Panc1 (cell line): ENCODE measurements around the gene RAB33A. TPM values are rescaled to one million over a fixed set of nuclear protein-coding genes. Genes with fewer than 3 reads are reported as not detected.

ENCODE experiments used
- ATAC-seq: fragments of 200-7000 bp; cut with Tn5 transposase; 2 replicates; pipeline ENCODE4 v1.9.1; 2020; ENCODE audit warnings: mild to moderate bottlenecking, moderate library complexity
- BruUV-seq: library from RNA; stranded (reverse); fragments of 400-500 nt; replicated peaks from 2 replicates; lab custom pipeline; 2021; lab: Mats Ljungman, UMichigan
- CTCF ChIA-PET: fragments of 300-600 bp; sonication (Branson Sonifier 250); formaldehyde crosslinking; loops from one replicate; lab custom pipeline; 2022; ENCODE audit warnings: antibody characterized with exemption; lab: Charles Lee
- POLR2A ChIA-PET: fragments of 300-600 bp; sonication (Branson Sonifier 250); formaldehyde crosslinking; loops from one replicate; lab custom pipeline; 2022; ENCODE audit warnings: antibody characterized with exemption; lab: Charles Lee
- DNase-seq: peaks from one replicate; pipeline ENCODE4 v3.0.0-alpha.2; 2010; ENCODE audit warnings: low read depth, low spot score
- H3K27ac ChIP-seq: 2 replicates; pipeline ENCODE4 v1.5.1; 2011; ENCODE audit warnings: mild to moderate bottlenecking, low read length, inconsistent platforms
- H3K27me3 ChIP-seq: fragments of 200-500 bp; sonication (Bioruptor generic); 2 replicates; pipeline ENCODE4 v1.6.0; 2014; ENCODE audit warnings: low read length, inconsistent platforms; ENCODE audit not compliant: control insufficient read depth, insufficient read depth
- H3K36me3 ChIP-seq: fragments of 200-500 bp; sonication (Bioruptor generic); 2 replicates; pipeline ENCODE4 v1.5.1; 2014; ENCODE audit warnings: inconsistent platforms, mild to moderate bottlenecking, low read length, moderate library complexity; ENCODE audit not compliant: control insufficient read depth, insufficient read depth
- H3K4me1 ChIP-seq: 2 replicates; pipeline ENCODE4 v1.5.1; 2011; ENCODE audit warnings: inconsistent platforms, mild to moderate bottlenecking, low read length, moderate library complexity; ENCODE audit not compliant: control insufficient read depth, insufficient read depth
- H3K4me3 ChIP-seq, 2 experiments: 2 replicates each; pipeline ENCODE4 v1.5.1; 2011 to 2012; ENCODE audit warnings: low read depth in 2 of 2, low read length in 2 of 2, mild to moderate bottlenecking in 2 of 2, inconsistent platforms in 1 of 2, moderate library complexity in 1 of 2
- H3K9me3 ChIP-seq: fragments of 200-500 bp; sonication (Bioruptor generic); 2 replicates; pipeline ENCODE4 v1.5.1; 2014; ENCODE audit warnings: low read depth, mild to moderate bottlenecking, inconsistent platforms, low read length, moderate library complexity; ENCODE audit not compliant: control insufficient read depth, insufficient read depth
- CTCF ChIP-seq: fragments of 450-650 bp; IDR thresholded peaks from 2 replicates; pipeline ENCODE4 v1.5.1; 2017; ENCODE audit warnings: mild to moderate bottlenecking
- POLR2AphosphoS5 ChIP-seq: IDR thresholded peaks from 2 replicates; pipeline ENCODE4 v1.6.1; 2012; ENCODE audit warnings: mild to moderate bottlenecking, low read depth, low read length, moderate library complexity
- REST ChIP-seq, 2 experiments: IDR thresholded peaks; 2 replicates each; pipeline ENCODE4 v1.6.1; 2011 to 2012; ENCODE audit warnings: low read depth in 2 of 2, control low read depth in 1 of 2, low read length in 1 of 2, mild to moderate bottlenecking in 1 of 2, moderate library complexity in 1 of 2; ENCODE audit not compliant: insufficient read depth in 1 of 2
- SIN3A ChIP-seq: IDR thresholded peaks from 2 replicates; pipeline ENCODE4 v1.6.1; 2012; ENCODE audit warnings: low read depth, mild to moderate bottlenecking, low read length, moderate library complexity, borderline replicate concordance; ENCODE audit not compliant: insufficient read depth
- TCF7L2 ChIP-seq: IDR thresholded peaks from 2 replicates; pipeline ENCODE4 v1.6.1; 2011; ENCODE audit warnings: mild to moderate bottlenecking, low read depth, low read length, inconsistent platforms
- in situ Hi-C: cut with HindIII; loops from 2 replicates; pipeline ENCODE4 v1.10.0; 2016; ENCODE audit warnings: low sequenced_read_pairs, low pct_unique_long_range_greater_than_20kb
- intact Hi-C: fragments of 100-400 bp; cut with micrococcal nuclease; formaldehyde crosslinking; loops from one replicate; pipeline ENCODE4 v1.10.0; 2022; ENCODE audit not compliant: unreplicated experiment
- total RNA-seq: library from RNA; stranded (reverse); gene quantifications from one replicate; pipeline ENCODE4 v1.2.1, GENCODE V29; 2021; ENCODE audit not compliant: unreplicated experiment

Gene RAB33A
- total RNA-seq, 1 experiment from 2014 or later = 2.2 TPM

GRCh38 chrX:130172127-130172845, 524 bp downstream of the RAB33A start:
- CTCF ChIA-PET = interaction anchor here (0.6 kb wide), 1 partner anchor 51 kb away, joined by 4 read pairs; no protein-coding TSS in a partner anchor
- no peak for DNase-seq
- Histone ChIP-seq H3K4me1 (peaks cover 27% of the 10 kb centered on the region), H3K27me3 (no peaks in the 10 kb centered on the region), H3K36me3 (no peaks in the 10 kb centered on the region), H3K9me3 (no peaks in the 10 kb centered on the region), H3K27ac (no peak overlapping the region; the same call in 1 of the 2 replicates), H3K4me3 (peak overlapping the region; percentile 64 to 75)
- POLR2A ChIA-PET = no interaction called here
- no peak for ATAC-seq
- intact Hi-C loops (no loop called here), in situ Hi-C loops (no loop called here)
- BruUV-seq = no TSS peak
- TF ChIP-seq CTCF = no peak
- no peak for TF ChIP-seq TCF7L2
- TF ChIP-seq REST (IDR thresholded peaks at IDR 0.05; ENCODE audit: insufficient read depth in 1 of 2, low read depth in 2 of 2, low read length in 1 of 2) = no peak
- TF ChIP-seq POLR2AphosphoS5 = no peak
- TF ChIP-seq SIN3A = no peak

- no peak for DNase-seq
- Histone ChIP-seq H3K36me3 (no peaks in the 10 kb centered on the region), H3K27me3 (no peaks in the 10 kb centered on the region), H3K9me3 (no peaks in the 10 kb centered on the region), H3K4me1 (peaks cover 27% of the 10 kb centered on the region), H3K4me3 (no peak overlapping the region), H3K27ac (peak overlapping the region; percentile 69; the same call in 1 of the 2 replicates)
- TF ChIP-seq SIN3A (no peak), TCF7L2 (no peak), REST (IDR thresholded peaks at IDR 0.05; ENCODE audit: insufficient read depth in 1 of 2, low read depth in 2 of 2, low read length in 1 of 2) (no peak)
- ChIA-PET CTCF (interaction anchor here (0.5 kb wide), 1 partner anchor 138 kb away, joined by 3 read pairs; no protein-coding TSS in a partner anchor), POLR2A (interaction anchor here (0.7 kb wide), 1 partner anchor 20 kb away, joined by 3 read pairs; no protein-coding TSS in a partner anchor)
- ATAC-seq = no peak
- BruUV-seq = no TSS peak
- intact Hi-C loops (no loop called here), in situ Hi-C loops (no loop called here)
Observed at GRCh38 chrX:130173190-130173895, 1.6 kb downstream of the RAB33A start.
